ENCODE measurements around the gene MYO1D. TPM values are rescaled to one million over a fixed set of nuclear protein-coding genes. Genes with fewer than 3 reads are reported as not detected.

Gene MYO1D
- total RNA-seq, 4 donors from 2014 or later = 36.9 to 49.2 (median 39.5) TPM

GRCh38 chr17:32877164-32877764, 340 bp upstream of the MYO1D start:
- ATAC-seq (ENCODE audit: low FRiP score) (peak; percentile 99), DNase-seq (ENCODE audit: low spot score) (peak; percentile 52)
- TF ChIP-seq CTCF (IDR thresholded peaks at IDR 0.05) = peak in 2 of 3 donors; percentile 84 to 98

GRCh38 chr17:32875923-32876416, 954 bp downstream of the MYO1D start:
- DNase-seq (ENCODE audit: low spot score) = no peak
- ATAC-seq (ENCODE audit: low FRiP score) = no peak
- TF ChIP-seq CTCF (IDR thresholded peaks at IDR 0.05) = no peak

DNA sequence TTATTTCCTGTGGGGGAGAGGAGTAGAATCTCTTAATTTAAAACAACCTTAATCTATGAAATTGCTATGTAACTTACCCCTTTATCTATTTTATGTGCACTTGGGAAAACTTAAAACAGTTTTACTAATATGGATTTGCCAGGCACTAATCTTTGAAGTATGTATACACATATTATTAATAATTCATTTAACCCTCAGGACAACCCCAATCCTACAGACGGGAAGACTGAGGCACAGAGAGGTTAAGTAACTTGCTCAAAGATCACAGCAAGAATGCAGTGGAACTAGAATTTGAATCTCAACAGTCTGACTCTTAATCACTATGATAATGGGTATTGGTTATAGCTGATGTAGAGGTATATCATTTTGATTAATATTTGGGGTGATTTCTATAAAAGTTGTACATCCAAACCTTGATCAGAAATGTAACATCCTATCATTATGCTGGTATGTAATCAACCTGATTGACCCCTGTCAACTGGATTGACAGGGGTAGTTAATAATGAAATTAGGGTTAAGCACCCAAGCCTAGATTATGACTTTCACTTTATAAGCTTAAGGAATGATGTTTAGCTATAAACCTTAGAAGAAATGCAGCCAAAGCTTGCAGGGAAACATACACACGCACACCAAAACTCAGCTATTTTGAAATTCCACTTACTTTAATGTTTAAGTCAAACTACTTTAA, 1.6 kb downstream of the MYO1D start:
- no peak for DNase-seq (ENCODE audit: low spot score)

GRCh38 chr17:32873114-32873513, 3.8 kb downstream of the MYO1D start:
- ATAC-seq (ENCODE audit: low FRiP score) (no peak), DNase-seq (ENCODE audit: low spot score) (no peak)
- no peak for TF ChIP-seq CTCF (IDR thresholded peaks at IDR 0.05)

More for the DNA sequence above, 1.6 kb downstream of the MYO1D start:
- no peak for TF ChIP-seq CTCF (IDR thresholded peaks at IDR 0.05)
- no peak for ATAC-seq (ENCODE audit: low FRiP score)

- no peak for TF ChIP-seq CTCF (IDR thresholded peaks at IDR 0.05)
These were observed 5.2 kb downstream of the MYO1D start for GRCh38 chr17:32871746-32872145.

DNA sequence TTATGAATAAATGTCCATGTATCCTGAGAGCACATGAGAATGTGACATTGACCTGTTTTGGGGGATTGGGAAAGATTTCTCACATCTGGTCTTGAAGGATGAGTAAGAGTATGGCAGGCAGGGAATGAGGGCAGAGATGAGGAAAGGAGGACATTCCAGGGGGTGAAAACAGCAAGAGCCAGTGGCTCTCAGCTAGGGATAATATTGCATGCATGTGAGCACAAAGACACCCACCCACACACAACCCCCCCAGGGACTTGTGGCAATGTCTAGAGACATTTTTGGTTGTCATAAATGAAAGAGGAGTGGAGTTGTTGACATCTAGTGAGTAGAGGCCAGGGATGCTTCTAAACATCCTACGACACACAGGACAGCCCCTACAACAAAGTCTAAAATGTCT, 6.0 kb downstream of the MYO1D start:
- DNase-seq (ENCODE audit: low spot score) (no peak), ATAC-seq (ENCODE audit: low FRiP score) (no peak)
- no peak for TF ChIP-seq CTCF (IDR thresholded peaks at IDR 0.05)

More at GRCh38 chr17:32871746-32872145, 5.2 kb downstream of the MYO1D start:
- ATAC-seq (ENCODE audit: low FRiP score) = no peak
- DNase-seq (ENCODE audit: low spot score) = no peak

Measured in omental fat pad (tissue), 4 donors.